GM12878 (cell line): ENCODE data around the gene RINL. TPM values are rescaled to one million over a fixed set of nuclear protein-coding genes. Genes with fewer than 3 reads are reported as not detected.

Experiments
- ATAC-seq: fragments of 200-7000 bp; cut with Tn5 transposase; 3 replicates; pipeline ENCODE4 v1.9.1; 2020; ENCODE audit warnings: mild to moderate bottlenecking, moderate library complexity
- BruUV-seq: library from RNA; stranded (reverse); fragments of 400-500 nt; replicated peaks from 2 replicates; lab custom pipeline; 2021; lab: Mats Ljungman, UMichigan
- CTCF ChIA-PET: fragments of 300-600 bp; sonication (Branson Sonifier 250); formaldehyde crosslinking; extraction: SDS; loops from one replicate; lab custom pipeline; 2021; ENCODE audit warnings: inconsistent platforms; lab: Yijun Ruan, JAX
- POLR2A ChIA-PET: fragments of 350-600 bp; formaldehyde crosslinking; extraction: SDS; loops from one replicate; lab custom pipeline; 2021; ENCODE audit warnings: inconsistent platforms; lab: Charles Lee
- RAD21 ChIA-PET: fragments of 300-600 bp; sonication (Branson Sonifier 250); formaldehyde crosslinking; loops from one replicate; lab custom pipeline; 2023; ENCODE audit warnings: antibody characterized with exemption; ENCODE audit not compliant: unreplicated experiment; lab: Charles Lee
- SMC1A ChIA-PET: fragments of 300-600 bp; sonication (Branson Sonifier 250); formaldehyde crosslinking; loops from one replicate; lab custom pipeline; 2023; ENCODE audit not compliant: unreplicated experiment, uncharacterized antibody; lab: Charles Lee
- DNase-seq: peaks from one replicate; pipeline ENCODE4 v3.0.0-alpha.2; 2011; ENCODE audit warnings: low read depth, low spot score
- FAIRE-seq: peaks from 3 replicates; lab custom pipeline; 2011; peaks lifted over from hg19 to GRCh38; lab: Jason Lieb, UNC
- H2AFZ ChIP-seq: 2 replicates; pipeline ENCODE4 v1.6.0; 2011; ENCODE audit warnings: low read depth, low read length, control low read depth; ENCODE audit not compliant: control insufficient read depth
- H3K27ac ChIP-seq: 2 replicates; pipeline ENCODE4 v1.5.1; 2011; ENCODE audit warnings: control low read depth; ENCODE audit not compliant: control insufficient read depth, insufficient read depth
- H3K27me3 ChIP-seq, 2 experiments: replicated peaks in 1 of 2; 2 replicates each; pipeline versions ENCODE4 v1.6.0 to v1.6.1; 2011; ENCODE audit warnings: low read length in 1 of 2; ENCODE audit not compliant: control insufficient read depth in 2 of 2, insufficient read depth in 2 of 2
- H3K36me3 ChIP-seq, 2 experiments: 2 replicates each; pipeline ENCODE4 v1.5.1; 2011; ENCODE audit warnings: low read length in 1 of 2; ENCODE audit not compliant: control insufficient read depth in 2 of 2, insufficient read depth in 2 of 2
- H3K4me1 ChIP-seq: 2 replicates; pipeline ENCODE4 v1.6.1; 2011; ENCODE audit warnings: mild to moderate bottlenecking, low read length, moderate library complexity, mixed read lengths; ENCODE audit not compliant: control insufficient read depth, insufficient read depth
- H3K4me2 ChIP-seq: 2 replicates; pipeline ENCODE4 v1.6.0; 2011; ENCODE audit warnings: control low read depth; ENCODE audit not compliant: control insufficient read depth, insufficient read depth
- H3K4me3 ChIP-seq: fragments of 200-600 bp; sonication (generic); 2 replicates; pipeline ENCODE4 v1.5.1; 2016
- H3K79me2 ChIP-seq: 2 replicates; pipeline ENCODE4 v1.6.0; 2011; ENCODE audit warnings: low read length; ENCODE audit not compliant: control insufficient read depth, insufficient read depth
- H3K9ac ChIP-seq: 2 replicates; pipeline ENCODE4 v1.8.0; 2011; ENCODE audit warnings: low read length, control low read depth, mixed read lengths; ENCODE audit not compliant: control insufficient read depth, insufficient read depth
- H3K9me3 ChIP-seq: replicated peaks from 3 replicates; pipeline ENCODE4 v1.5.1; 2011; ENCODE audit warnings: mild to moderate bottlenecking, low read length; ENCODE audit not compliant: control insufficient read depth, insufficient read depth
- H4K20me1 ChIP-seq: 2 replicates; pipeline ENCODE4 v1.6.0; 2011; ENCODE audit not compliant: control insufficient read depth, insufficient read depth
- BACH1 ChIP-seq: fragments of 450-650 bp; IDR thresholded peaks from 2 replicates; pipeline ENCODE4 v1.6.1; 2017; ENCODE audit warnings: mild to moderate bottlenecking, borderline replicate concordance
- CREB1 ChIP-seq: IDR thresholded peaks from 2 replicates; pipeline ENCODE4 v1.6.1; 2012; ENCODE audit warnings: low read depth, mild to moderate bottlenecking, inconsistent platforms
- CREM ChIP-seq: IDR thresholded peaks from 2 replicates; pipeline ENCODE4 v1.6.1; 2014; ENCODE audit warnings: antibody characterized with exemption, low read depth
- LARP7 ChIP-seq: fragments of 450-650 bp; IDR thresholded peaks from 2 replicates; pipeline ENCODE4 v1.6.1; 2017; ENCODE audit warnings: mild to moderate bottlenecking
- NKRF ChIP-seq: fragments of 450-650 bp; conservative IDR thresholded peaks from 2 replicates; pipeline ENCODE4 v1.6.1; 2017; ENCODE audit warnings: mild to moderate bottlenecking, moderate library complexity
- POLR2AphosphoS5 ChIP-seq: IDR thresholded peaks from 2 replicates; pipeline ENCODE4 v1.6.1; 2011; ENCODE audit warnings: mild to moderate bottlenecking, low read length, inconsistent platforms
- POU2F2 ChIP-seq: IDR thresholded peaks from 3 replicates; pipeline ENCODE4 v1.6.1; 2011; ENCODE audit warnings: low read depth, mild to moderate bottlenecking, low read length, borderline replicate concordance
- SIN3A ChIP-seq: IDR thresholded peaks from 2 replicates; pipeline ENCODE4 v1.6.1; 2012; ENCODE audit warnings: low read depth, low read length, improper control_type of control experiment
- USF1 ChIP-seq: IDR thresholded peaks from 2 replicates; pipeline ENCODE4 v1.6.1; 2011; ENCODE audit warnings: borderline replicate concordance, low read depth, mild to moderate bottlenecking, moderate library complexity, mixed read lengths, low read length; ENCODE audit not compliant: insufficient read depth; ENCODE audit errors: extremely low read length
- WRNIP1 ChIP-seq: IDR thresholded peaks from 2 replicates; pipeline ENCODE4 v1.6.1; 2011; ENCODE audit warnings: low read depth, low read length, improper control_type of control experiment, borderline replicate concordance
- WGBS: methylation state at CpG from one replicate; pipeline ENCODE4 v1.1.6; 2016; ENCODE audit warnings: low lambda C conversion rate; ENCODE audit not compliant: insufficient replicate concordance, insufficient coverage; ENCODE audit errors: missing lambda C conversion rate; 5-methylcytosine and 5-hydroxymethylcytosine counted together
- in situ Hi-C: fragments of 300-500 bp; cut with MboI; formaldehyde crosslinking; loops from 9 replicates; pipeline ENCODE4 v1.14.3; 2018; ENCODE audit warnings: mixed read lengths
- intact Hi-C: fragments of 100-400 bp; cut with micrococcal nuclease; formaldehyde crosslinking; loops from one replicate; pipeline ENCODE4 v1.14.2; 2022; ENCODE audit not compliant: unreplicated experiment
- polyA plus RNA-seq, 11 experiments: library from polyadenylated mRNA; depleted of rRNA in 4 of 11; unstranded in 6 of 11; stranded (reverse) in 5 of 11; fragments of >200 nt; fragmentation: Nextera tagmentation in 4 of 11; fragmentation: Illumina TruSeq in 1 of 11; extraction: Ambion mirVana in 4 of 11; extraction: Trizol in 1 of 11; gene quantifications; 1 replicate in 1 of 11; 2 replicates in 10 of 11; pipeline versions ENCODE4 v1.2.1 to v1.2.3, GENCODE V29; 2011 to 2016; ENCODE audit warnings: inconsistent platforms in 2 of 11, missing spikeins in 2 of 11, low read depth in 1 of 11
- total RNA-seq, 4 experiments: library from RNA; depleted of rRNA in 3 of 4; stranded (reverse); fragments of >200 nt in 3 of 4; fragmentation: Illumina TruSeq in 1 of 4; extraction: Trizol in 1 of 4; gene quantifications; 2 replicates each; pipeline versions ENCODE4 v1.2.1 to v1.2.3, GENCODE V29; 2013 to 2021
- TF ChIP-seq, protein P1 (sequence below): fragments of 450-650 bp; IDR thresholded peaks from 2 replicates; pipeline ENCODE4 v1.6.1; 2016; ENCODE audit warnings: mild to moderate bottlenecking, moderate library complexity, borderline replicate concordance

The RINL gene
- total and polyA plus RNA-seq, 10 of the 15 experiments (the other 5 are each of a cell fraction or from before 2014, with no cell fraction given): 14.5 to 64.2 (median 47.6) TPM

DNA sequence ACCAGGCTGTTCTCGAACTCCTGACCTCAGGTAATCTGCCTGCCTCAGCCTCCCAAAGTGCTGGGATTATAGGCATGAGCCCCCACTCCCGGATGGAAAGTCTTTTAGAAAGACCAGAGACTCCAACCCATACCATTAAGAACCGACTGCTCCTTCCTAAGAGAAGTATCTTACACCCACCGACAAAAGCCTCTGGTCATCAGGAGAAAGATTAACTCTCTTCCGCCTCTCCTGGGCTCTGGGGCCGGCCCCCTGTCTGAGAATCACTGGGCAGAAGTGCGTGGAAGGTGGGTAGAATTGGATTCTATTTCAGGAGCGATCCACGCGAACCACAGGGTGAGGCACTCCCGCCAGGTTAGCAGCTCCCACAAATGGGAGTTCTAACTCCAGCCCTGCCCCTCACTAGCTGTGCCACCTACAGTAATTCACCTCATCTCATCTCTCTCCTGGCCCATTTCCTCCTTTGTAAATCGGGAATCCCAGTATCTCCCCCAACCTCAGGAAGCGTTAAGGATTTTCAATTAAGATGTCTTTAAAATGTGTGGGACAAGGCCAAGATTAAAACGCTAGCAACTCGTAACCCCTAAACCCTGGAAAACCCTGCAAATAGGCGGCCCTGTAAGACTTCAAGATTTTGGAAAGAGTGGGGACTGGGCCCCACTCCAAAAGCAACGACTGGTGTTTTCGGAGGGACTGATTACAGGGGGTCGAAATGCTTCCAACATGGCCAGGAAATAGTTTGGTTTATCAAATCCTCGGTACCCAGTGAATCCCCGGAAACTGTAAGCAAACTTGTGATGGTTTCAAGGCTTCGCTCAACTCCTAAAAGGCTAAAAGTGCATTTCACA, 29.6 kb downstream of the RINL start:
- Histone ChIP-seq H4K20me1 (peaks cover 9% of the 10 kb centered on the region), H3K9ac (peak overlapping the region; percentile 98), H3K27ac (peak overlapping the region; percentile 96), H3K79me2 (peaks cover 53% of the 10 kb centered on the region), H3K4me3 (peak overlapping the region; percentile 79), H3K4me1 (peaks cover 18% of the 10 kb centered on the region), H2AFZ (no peak overlapping the region), H3K27me3 (no peaks in the 10 kb centered on the region), H3K9me3 (no peaks in the 10 kb centered on the region), H3K36me3 (peaks cover 24 to 32% of the 10 kb centered on the region in 2 experiments), H3K4me2 (peak overlapping the region; percentile 85)
- ChIA-PET RAD21 (interaction anchor here (0.9 to 2.8 kb wide), 13 partner anchors 9 to 305 kb away, joined by 3 to 20 read pairs (median 4); partner anchors contain the start of genes ACTN4, ECH1, EIF3K and RINL), SMC1A (interaction anchor here (0.9 to 2.6 kb wide), 8 partner anchors 15 to 942 kb away, joined by 3 to 18 read pairs (median 4); partner anchors contain the start of genes ECH1 and WDR87), POLR2A (interaction anchor here (0.5 to 3.8 kb wide), 22 partner anchors 9 to 437 kb away, joined by 3 to 43 read pairs (median 5); partner anchors contain the start of genes ECH1, EIF3K, FBXO17 and MAP4K1), CTCF (interaction anchor here (0.8 to 4.1 kb wide), 13 partner anchors 14 to 82 kb away, joined by 3 to 20 read pairs (median 4); partner anchors contain the start of genes ECH1, MRPS12, RINL and SARS2)
- intact Hi-C loops (no loop called here), in situ Hi-C loops (no loop called here)
- FAIRE-seq (peak; percentile 7), DNase-seq (no peak), ATAC-seq (no peak)
- TSS peak; percentile 66 for BruUV-seq
- WGBS: 1% methylated on average over 22 of the region's 22 CpGs
- TF ChIP-seq USF1 (peak; percentile 0), NKRF (no peak), CREB1 (0 out of 2 replicates have a peak, but pooled peaks have one; percentile 1), CREM (0 out of 2 replicates have a peak, but pooled peaks have one; percentile 14), WRNIP1 (peak; percentile 16; the same call in 1 of the 2 replicates), POLR2AphosphoS5 (peak; percentile 7; the same call in 1 of the 2 replicates), POU2F2 (0 out of 3 replicates have a peak, but pooled peaks have one; percentile 10), SIN3A (0 out of 2 replicates have a peak, but pooled peaks have one; percentile 5), BACH1 (peak; percentile 11; the same call in 1 of the 2 replicates), LARP7 (peak; percentile 69; the same call in 1 of the 2 replicates)
- TF ChIP-seq, protein P1, sequence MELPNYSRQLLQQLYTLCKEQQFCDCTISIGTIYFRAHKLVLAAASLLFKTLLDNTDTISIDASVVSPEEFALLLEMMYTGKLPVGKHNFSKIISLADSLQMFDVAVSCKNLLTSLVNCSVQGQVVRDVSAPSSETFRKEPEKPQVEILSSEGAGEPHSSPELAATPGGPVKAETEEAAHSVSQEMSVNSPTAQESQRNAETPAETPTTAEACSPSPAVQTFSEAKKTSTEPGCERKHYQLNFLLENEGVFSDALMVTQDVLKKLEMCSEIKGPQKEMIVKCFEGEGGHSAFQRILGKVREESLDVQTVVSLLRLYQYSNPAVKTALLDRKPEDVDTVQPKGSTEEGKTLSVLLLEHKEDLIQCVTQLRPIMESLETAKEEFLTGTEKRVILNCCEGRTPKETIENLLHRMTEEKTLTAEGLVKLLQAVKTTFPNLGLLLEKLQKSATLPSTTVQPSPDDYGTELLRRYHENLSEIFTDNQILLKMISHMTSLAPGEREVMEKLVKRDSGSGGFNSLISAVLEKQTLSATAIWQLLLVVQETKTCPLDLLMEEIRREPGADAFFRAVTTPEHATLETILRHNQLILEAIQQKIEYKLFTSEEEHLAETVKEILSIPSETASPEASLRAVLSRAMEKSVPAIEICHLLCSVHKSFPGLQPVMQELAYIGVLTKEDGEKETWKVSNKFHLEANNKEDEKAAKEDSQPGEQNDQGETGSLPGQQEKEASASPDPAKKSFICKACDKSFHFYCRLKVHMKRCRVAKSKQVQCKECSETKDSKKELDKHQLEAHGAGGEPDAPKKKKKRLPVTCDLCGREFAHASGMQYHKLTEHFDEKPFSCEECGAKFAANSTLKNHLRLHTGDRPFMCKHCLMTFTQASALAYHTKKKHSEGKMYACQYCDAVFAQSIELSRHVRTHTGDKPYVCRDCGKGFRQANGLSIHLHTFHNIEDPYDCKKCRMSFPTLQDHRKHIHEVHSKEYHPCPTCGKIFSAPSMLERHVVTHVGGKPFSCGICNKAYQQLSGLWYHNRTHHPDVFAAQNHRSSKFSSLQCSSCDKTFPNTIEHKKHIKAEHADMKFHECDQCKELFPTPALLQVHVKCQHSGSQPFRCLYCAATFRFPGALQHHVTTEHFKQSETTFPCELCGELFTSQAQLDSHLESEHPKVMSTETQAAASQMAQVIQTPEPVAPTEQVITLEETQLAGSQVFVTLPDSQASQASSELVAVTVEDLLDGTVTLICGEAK: 0 out of 2 replicates have a peak, but pooled peaks have one; percentile 26
